HEK293T (cell line): Measurements from ENCODE around the gene ERC1.

Source experiments
- ARNT ChIP-seq: fragments of 450-650 bp; IDR thresholded peaks from 2 replicates; pipeline ENCODE4 v1.6.1; 2017; ENCODE audit warnings: mild to moderate bottlenecking
- BHLHE40 ChIP-seq: fragments of 450-650 bp; IDR thresholded peaks from 2 replicates; pipeline ENCODE4 v1.6.1; 2016; ENCODE audit warnings: mild to moderate bottlenecking, moderate library complexity, borderline replicate concordance
- CTBP1 ChIP-seq: fragments of 450-650 bp; IDR thresholded peaks from 2 replicates; pipeline ENCODE4 v1.6.1; 2016; ENCODE audit warnings: borderline replicate concordance
- ELF4 ChIP-seq: fragments of 450-650 bp; IDR thresholded peaks from 2 replicates; pipeline ENCODE4 v1.6.1; 2017; ENCODE audit warnings: antibody characterized with exemption
- FOXK2 ChIP-seq: fragments of 450-650 bp; IDR thresholded peaks from 2 replicates; pipeline ENCODE4 v1.6.1; 2016; ENCODE audit warnings: mild to moderate bottlenecking
- FOXM1 ChIP-seq: fragments of 450-650 bp; IDR thresholded peaks from 2 replicates; pipeline ENCODE4 v1.6.1; 2017; ENCODE audit warnings: mild to moderate bottlenecking, borderline replicate concordance
- HDGF ChIP-seq: fragments of 450-650 bp; IDR thresholded peaks from 2 replicates; pipeline ENCODE4 v1.6.1; 2017; ENCODE audit warnings: antibody characterized with exemption, borderline replicate concordance
- NFRKB ChIP-seq: fragments of 450-650 bp; IDR thresholded peaks from 2 replicates; pipeline ENCODE4 v1.6.1; 2016; ENCODE audit warnings: mild to moderate bottlenecking, moderate library complexity
- SP1 ChIP-seq: fragments of 450-650 bp; IDR thresholded peaks from 2 replicates; pipeline ENCODE4 v1.6.1; 2017
- SUZ12 ChIP-seq: fragments of 450-650 bp; IDR thresholded peaks from 2 replicates; pipeline ENCODE4 v1.6.1; 2016; ENCODE audit warnings: mild to moderate bottlenecking
- TARDBP ChIP-seq: fragments of 450-650 bp; IDR thresholded peaks from 2 replicates; pipeline ENCODE4 v1.6.1; 2016
- ZNF384 ChIP-seq: fragments of 450-650 bp; IDR thresholded peaks from 2 replicates; pipeline ENCODE4 v1.6.1; 2016
- TF ChIP-seq, protein P1 (sequence below): fragments of 450-650 bp; IDR thresholded peaks from 2 replicates; pipeline ENCODE4 v1.6.1; 2016

DNA sequence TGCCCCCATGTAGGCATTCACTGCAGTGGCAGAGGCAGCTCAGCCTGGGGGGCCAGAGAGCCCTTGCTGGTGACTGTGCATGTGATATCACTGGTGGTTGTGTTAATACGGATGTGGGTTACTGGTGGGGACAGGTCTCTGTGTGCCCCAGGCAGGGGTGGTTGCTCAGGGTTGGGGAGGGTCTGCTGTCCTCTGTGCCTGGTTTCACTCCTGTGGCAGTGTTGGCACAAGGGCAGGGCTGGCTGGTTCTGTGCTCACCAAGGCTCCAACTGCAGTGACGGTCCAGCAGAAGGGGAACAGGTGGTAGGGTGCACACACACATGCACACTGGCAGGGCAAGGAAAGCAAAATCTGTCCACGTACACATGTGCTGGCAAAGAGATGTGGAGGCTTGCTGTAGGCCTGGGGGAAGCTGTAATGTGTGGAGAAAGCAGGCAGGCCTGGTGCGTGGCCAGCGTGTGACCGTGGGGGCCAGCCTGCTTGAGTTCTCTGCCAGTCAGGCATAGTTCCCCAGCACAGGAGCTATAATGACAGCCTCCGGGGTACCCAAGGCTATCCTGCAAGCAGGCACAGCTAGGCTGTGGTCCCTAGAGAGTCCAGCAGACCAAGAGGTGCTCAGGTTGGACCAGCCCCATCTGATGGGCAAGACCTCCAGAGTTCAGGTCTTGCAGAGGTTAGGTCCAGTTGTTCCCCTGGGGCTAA, 348.7 kb downstream of the ERC1 start:
- no peak for TF ChIP-seq SUZ12
- TF ChIP-seq ARNT = no peak
- TF ChIP-seq FOXK2 = no peak
- no peak for TF ChIP-seq NFRKB
- no peak for TF ChIP-seq FOXM1
- TF ChIP-seq SP1 = no peak
- TF ChIP-seq HDGF = no peak
- TF ChIP-seq, protein P1, sequence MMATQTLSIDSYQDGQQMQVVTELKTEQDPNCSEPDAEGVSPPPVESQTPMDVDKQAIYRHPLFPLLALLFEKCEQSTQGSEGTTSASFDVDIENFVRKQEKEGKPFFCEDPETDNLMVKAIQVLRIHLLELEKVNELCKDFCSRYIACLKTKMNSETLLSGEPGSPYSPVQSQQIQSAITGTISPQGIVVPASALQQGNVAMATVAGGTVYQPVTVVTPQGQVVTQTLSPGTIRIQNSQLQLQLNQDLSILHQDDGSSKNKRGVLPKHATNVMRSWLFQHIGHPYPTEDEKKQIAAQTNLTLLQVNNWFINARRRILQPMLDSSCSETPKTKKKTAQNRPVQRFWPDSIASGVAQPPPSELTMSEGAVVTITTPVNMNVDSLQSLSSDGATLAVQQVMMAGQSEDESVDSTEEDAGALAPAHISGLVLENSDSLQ = no peak
- no peak for TF ChIP-seq ELF4
- TF ChIP-seq BHLHE40 = no peak
- TF ChIP-seq TARDBP = no peak
- no peak for TF ChIP-seq ZNF384
- no peak for TF ChIP-seq CTBP1
